Parathyroid adenoma (tissue), 2 donors: Measurements from ENCODE around the gene REPS2.

Source experiments
- H2AFZ ChIP-seq: fragments of 300-600 bp; sonication (generic); one replicate; pipeline ENCODE4 v1.7.0; 2017; ENCODE audit warnings: antibody characterized with exemption, mild to moderate bottlenecking
- H3K27ac ChIP-seq: fragments of 300-600 bp; sonication (generic); one replicate; pipeline ENCODE4 v1.7.0; 2017
- H3K27me3 ChIP-seq: fragments of 300-600 bp; sonication (generic); one replicate; pipeline ENCODE4 v1.7.0; 2017; ENCODE audit warnings: low read length; ENCODE audit not compliant: control insufficient read depth, insufficient read depth
- H3K36me3 ChIP-seq: fragments of 300-600 bp; sonication (generic); one replicate; pipeline ENCODE4 v1.7.0; 2017; ENCODE audit warnings: low read length; ENCODE audit not compliant: control insufficient read depth, insufficient read depth
- H3K4me1 ChIP-seq: fragments of 300-600 bp; sonication (generic); one replicate; pipeline ENCODE4 v1.7.0; 2017; ENCODE audit warnings: control low read depth
- H3K4me2 ChIP-seq: fragments of 300-600 bp; sonication (generic); one replicate; pipeline ENCODE4 v1.7.0; 2017; ENCODE audit warnings: low read length
- H3K4me3 ChIP-seq: fragments of 300-600 bp; sonication (generic); one replicate; pipeline ENCODE4 v1.7.0; 2017; ENCODE audit warnings: low read depth, low read length
- H3K79me2 ChIP-seq: fragments of 300-600 bp; sonication (generic); one replicate; pipeline ENCODE4 v1.7.0; 2017; ENCODE audit warnings: control low read depth
- H3K9ac ChIP-seq: fragments of 300-600 bp; sonication (generic); one replicate; pipeline ENCODE4 v1.7.0; 2017; ENCODE audit warnings: mild to moderate bottlenecking
- H3K9me3 ChIP-seq: fragments of 300-600 bp; sonication (generic); one replicate; pipeline ENCODE4 v1.7.0; 2017; ENCODE audit warnings: low read length; ENCODE audit not compliant: control insufficient read depth
- TF ChIP-seq, protein P1 (sequence below): fragments of 300-600 bp; sonication (generic); IDR thresholded peaks from one replicate; pipeline ENCODE4 v1.7.0; 2017; ENCODE audit warnings: antibody characterized with exemption, mild to moderate bottlenecking
- donor health status: primary hyperparathyroidism.

Gene REPS2

DNA sequence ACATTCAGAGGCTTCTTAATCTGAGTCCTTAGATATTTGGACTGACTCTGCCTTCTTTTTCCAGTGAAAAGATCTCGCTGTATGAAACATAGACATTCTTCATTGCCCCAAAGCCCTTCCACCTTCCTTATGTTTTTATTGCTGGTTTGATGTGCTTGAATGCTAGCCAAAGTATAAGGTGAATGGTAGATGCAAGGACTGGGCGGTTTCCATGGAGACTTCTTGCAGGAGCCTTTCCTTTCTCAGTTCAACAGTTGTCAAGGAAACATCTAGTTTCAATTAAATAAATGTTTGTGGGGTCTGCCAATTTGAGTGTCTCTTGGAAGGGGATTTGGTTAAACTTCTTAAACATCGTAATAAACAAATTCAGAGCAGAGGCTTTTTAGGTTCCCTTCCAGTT, 46.0 kb downstream of the REPS2 start:
- Histone ChIP-seq H3K4me3 (no peak overlapping the region), H3K9ac (no peak overlapping the region), H3K27me3 (no peaks in the 10 kb centered on the region), H3K79me2 (no peaks in the 10 kb centered on the region), H3K9me3 (no peaks in the 10 kb centered on the region), H3K36me3 (no peaks in the 10 kb centered on the region), H3K4me2 (no peak overlapping the region), H3K27ac (no peak overlapping the region), H2AFZ (no peak overlapping the region), H3K4me1 (no peaks in the 10 kb centered on the region)
- TF ChIP-seq, protein P1, sequence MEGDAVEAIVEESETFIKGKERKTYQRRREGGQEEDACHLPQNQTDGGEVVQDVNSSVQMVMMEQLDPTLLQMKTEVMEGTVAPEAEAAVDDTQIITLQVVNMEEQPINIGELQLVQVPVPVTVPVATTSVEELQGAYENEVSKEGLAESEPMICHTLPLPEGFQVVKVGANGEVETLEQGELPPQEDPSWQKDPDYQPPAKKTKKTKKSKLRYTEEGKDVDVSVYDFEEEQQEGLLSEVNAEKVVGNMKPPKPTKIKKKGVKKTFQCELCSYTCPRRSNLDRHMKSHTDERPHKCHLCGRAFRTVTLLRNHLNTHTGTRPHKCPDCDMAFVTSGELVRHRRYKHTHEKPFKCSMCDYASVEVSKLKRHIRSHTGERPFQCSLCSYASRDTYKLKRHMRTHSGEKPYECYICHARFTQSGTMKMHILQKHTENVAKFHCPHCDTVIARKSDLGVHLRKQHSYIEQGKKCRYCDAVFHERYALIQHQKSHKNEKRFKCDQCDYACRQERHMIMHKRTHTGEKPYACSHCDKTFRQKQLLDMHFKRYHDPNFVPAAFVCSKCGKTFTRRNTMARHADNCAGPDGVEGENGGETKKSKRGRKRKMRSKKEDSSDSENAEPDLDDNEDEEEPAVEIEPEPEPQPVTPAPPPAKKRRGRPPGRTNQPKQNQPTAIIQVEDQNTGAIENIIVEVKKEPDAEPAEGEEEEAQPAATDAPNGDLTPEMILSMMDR = no peak

GRCh38 chrX:16992951-16993350, 46.5 kb downstream of the REPS2 start:
- Histone ChIP-seq H3K79me2 (no peaks in the 10 kb centered on the region), H3K4me3 (no peak overlapping the region), H3K4me2 (no peak overlapping the region), H3K36me3 (no peaks in the 10 kb centered on the region), H3K9ac (no peak overlapping the region), H3K27ac (no peak overlapping the region), H2AFZ (no peak overlapping the region), H3K27me3 (no peaks in the 10 kb centered on the region), H3K4me1 (no peaks in the 10 kb centered on the region), H3K9me3 (no peaks in the 10 kb centered on the region)
- TF ChIP-seq, protein P1 = no peak

DNA sequence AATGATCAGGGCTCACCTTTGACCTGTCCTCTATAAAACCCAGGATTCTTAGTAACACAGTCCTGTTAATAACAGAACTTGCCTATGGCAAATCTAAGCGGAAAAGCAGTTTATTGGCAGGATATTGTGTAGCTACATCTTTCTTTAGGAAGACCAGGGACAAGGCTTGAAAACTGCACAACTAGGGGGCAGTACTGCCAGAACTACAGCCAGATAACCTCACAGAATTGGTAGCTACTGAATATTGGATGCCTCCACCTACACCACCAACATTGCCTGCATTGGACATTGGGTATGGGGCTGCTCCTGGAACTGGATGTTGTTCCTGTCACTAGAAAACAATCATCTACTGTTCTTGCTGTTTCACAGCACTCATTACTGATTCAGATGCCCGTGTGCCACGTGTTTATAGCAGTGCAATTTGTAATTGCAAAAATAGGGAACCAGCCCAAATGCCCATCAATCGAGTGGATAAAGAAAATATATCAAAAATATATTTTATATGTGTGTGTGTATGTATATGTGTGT, 47.4 kb downstream of the REPS2 start:
- Histone ChIP-seq H3K9me3 (no peaks in the 10 kb centered on the region), H3K36me3 (no peaks in the 10 kb centered on the region), H2AFZ (no peak overlapping the region), H3K4me3 (no peak overlapping the region), H3K27ac (no peak overlapping the region), H3K79me2 (no peaks in the 10 kb centered on the region), H3K27me3 (no peaks in the 10 kb centered on the region), H3K4me2 (no peak overlapping the region), H3K9ac (no peak overlapping the region), H3K4me1 (no peaks in the 10 kb centered on the region)
- TF ChIP-seq, protein P1 = no peak

GRCh38 chrX:16994736-16995135, 48.3 kb downstream of the REPS2 start:
- TF ChIP-seq, protein P1 = no peak
- no peaks in the 10 kb centered on the region for H3K79me2 ChIP-seq
- H2AFZ ChIP-seq = no peak overlapping the region
- H3K36me3 ChIP-seq = no peaks in the 10 kb centered on the region
- H3K27ac ChIP-seq = no peak overlapping the region
- H3K4me1 ChIP-seq = no peaks in the 10 kb centered on the region
- no peak overlapping the region for H3K9ac ChIP-seq
- H3K4me2 ChIP-seq = no peak overlapping the region
- no peaks in the 10 kb centered on the region for H3K27me3 ChIP-seq
- H3K4me3 ChIP-seq = no peak overlapping the region
- no peaks in the 10 kb centered on the region for H3K9me3 ChIP-seq

DNA sequence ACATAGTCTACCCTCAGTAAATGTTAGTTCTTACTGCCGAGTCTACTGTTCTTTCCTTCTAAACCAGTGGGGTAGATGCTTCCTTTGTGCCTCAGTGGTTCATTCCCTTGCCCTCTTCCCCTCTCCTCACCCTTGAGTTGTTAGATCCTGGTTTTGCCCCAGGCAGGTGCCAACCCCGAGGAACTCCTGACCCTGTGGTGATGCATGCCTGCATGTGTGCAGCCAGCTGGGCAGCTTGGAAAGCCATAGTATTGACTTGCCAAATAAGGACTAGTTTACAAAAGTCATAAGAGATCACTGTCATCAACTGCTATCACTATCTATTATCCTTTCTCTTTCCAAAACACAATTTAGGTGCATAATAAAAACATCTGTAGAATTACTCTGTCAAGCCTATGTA, 50.9 kb downstream of the REPS2 start:
- H3K9me3 ChIP-seq = no peaks in the 10 kb centered on the region
- no peaks in the 10 kb centered on the region for H3K79me2 ChIP-seq
- H3K4me1 ChIP-seq = no peaks in the 10 kb centered on the region
- no peak overlapping the region for H2AFZ ChIP-seq
- no peak overlapping the region for H3K9ac ChIP-seq
- H3K4me3 ChIP-seq = no peak overlapping the region
- TF ChIP-seq, protein P1 = no peak
- H3K27ac ChIP-seq = no peak overlapping the region
- no peaks in the 10 kb centered on the region for H3K27me3 ChIP-seq
- no peaks in the 10 kb centered on the region for H3K36me3 ChIP-seq
- no peak overlapping the region for H3K4me2 ChIP-seq
